ENCODE results near the gene PGM2L1. TPM values are rescaled to one million over a fixed set of nuclear protein-coding genes. Genes with fewer than 3 reads are reported as not detected.

Gene PGM2L1
- total RNA-seq, 4 donors from 2014 or later = 0.42 to 2.0 (median 0.89) TPM

GRCh38 chr11:74316772-74317505 lies 81.3 kb downstream of the PGM2L1 start:
- Histone ChIP-seq H3K36me3 (no peaks in the 10 kb centered on the region), H3K4me1 (peaks cover 0 to 27% (median 8%) of the 10 kb centered on the region in 3 donors), H3K27ac (no peak overlapping the region), H3K4me3 (no peak overlapping the region), H3K27me3 (peaks cover 0 to 11% (median 0%) of the 10 kb centered on the region in 4 donors), H3K9me3 (peaks cover 0 to 20% (median 0%) of the 10 kb centered on the region in 3 donors)
- TF ChIP-seq CTCF (IDR thresholded peaks at IDR 0.05) = no peak
- TF ChIP-seq POLR2A (IDR thresholded peaks at IDR 0.05) = no peak
- intact Hi-C loops (cut with DNase I) = no loop called here
- DNase-seq = no peak

- H3K4me3 ChIP-seq = no peak overlapping the region
- intact Hi-C loops (cut with DNase I) = no loop called here
- peaks cover 0 to 38% (median 0%) of the 10 kb centered on the region in 4 donors for H3K27me3 ChIP-seq
- no peak overlapping the region for H3K27ac ChIP-seq
- peaks cover 0 to 17% (median 0%) of the 10 kb centered on the region in 3 donors for H3K9me3 ChIP-seq
- no peaks in the 10 kb centered on the region for H3K36me3 ChIP-seq
- H3K4me1 ChIP-seq = peaks cover 0 to 13% (median 0%) of the 10 kb centered on the region in 3 donors
- WGBS, 2 donors = 92 to 94% methylated on average over 1 of the region's 1 CpG
- TF ChIP-seq POLR2A (IDR thresholded peaks at IDR 0.05) (no peak), CTCF (IDR thresholded peaks at IDR 0.05) (no peak)
- DNase-seq = no peak
Observed at GRCh38 chr11:74312326-74312725, 85.9 kb downstream of the PGM2L1 start.

- H3K36me3 ChIP-seq = no peaks in the 10 kb centered on the region
- peaks cover 0 to 13% (median 0%) of the 10 kb centered on the region in 3 donors for H3K4me1 ChIP-seq
- peaks cover 0 to 47% (median 0%) of the 10 kb centered on the region in 4 donors for H3K27me3 ChIP-seq
- H3K4me3 ChIP-seq = peak within 1 kb of the TSS; percentile 9 to 74 (median 41)
- no peak within 1 kb of the TSS for H3K27ac ChIP-seq
- 0 to 6% methylated on average over 2 to 16 of the region's 62 CpGs for WGBS, 2 donors
- intact Hi-C loops (cut with DNase I) = no loop called here
- peaks cover 0 to 8% (median 0%) of the 10 kb centered on the region in 3 donors for H3K9me3 ChIP-seq
- no peak for DNase-seq
- no peak for TF ChIP-seq CTCF (IDR thresholded peaks at IDR 0.05)
Observed at GRCh38 chr11:74311352-74311926, 86.8 kb downstream of the PGM2L1 start, which contains the start of gene P4HA3. Gene P4HA3 (minus strand): TSS chr11:74311640. CDS start chr11:74311611, 29 bp downstream.

GRCh38 chr11:74310857-74311256 lies 87.4 kb downstream of the PGM2L1 start:
- H3K27ac ChIP-seq = no peak overlapping the region
- peak overlapping the region; percentile 9 to 74 (median 41) for H3K4me3 ChIP-seq
- 74 to 92% methylated on average over 5 to 10 of the region's 11 CpGs for WGBS, 2 donors
- H3K4me1 ChIP-seq = peaks cover 0 to 13% (median 0%) of the 10 kb centered on the region in 3 donors
- peaks cover 0 to 53% (median 0%) of the 10 kb centered on the region in 4 donors for H3K27me3 ChIP-seq
- TF ChIP-seq POLR2A (IDR thresholded peaks at IDR 0.05) (no peak), CTCF (IDR thresholded peaks at IDR 0.05) (no peak)
- DNase-seq = no peak
- intact Hi-C loops (cut with DNase I) = no loop called here
- no peaks in the 10 kb centered on the region for H3K36me3 ChIP-seq
- H3K9me3 ChIP-seq = peaks cover 0 to 2% (median 0%) of the 10 kb centered on the region in 3 donors

- no peaks in the 10 kb centered on the region for H3K9me3 ChIP-seq
- peaks cover 0 to 52% (median 0%) of the 10 kb centered on the region in 4 donors for H3K27me3 ChIP-seq
- no peaks in the 10 kb centered on the region for H3K36me3 ChIP-seq
- H3K27ac ChIP-seq = no peak overlapping the region
- WGBS, 2 donors = 27 to 44% methylated on average over 1 of the region's 1 CpG
- TF ChIP-seq CTCF (IDR thresholded peaks at IDR 0.05) (no peak), POLR2A (IDR thresholded peaks at IDR 0.05) (no peak)
- H3K4me1 ChIP-seq = peaks cover 0 to 13% (median 0%) of the 10 kb centered on the region in 3 donors
- DNase-seq = no peak
- intact Hi-C loops (cut with DNase I) = no loop called here
- H3K4me3 ChIP-seq = no peak overlapping the region
Observed at GRCh38 chr11:74307434-74307833, 90.8 kb downstream of the PGM2L1 start.
